ENCODE measurements around the gene PROK1. TPM values are rescaled to one million over a fixed set of nuclear protein-coding genes. Genes with fewer than 3 reads are reported as not detected.

PROK1 gene
- total and polyA plus RNA-seq, 2 of the 4 experiments (the other 2 are of a cell fraction), result not detected

GRCh38 chr1:110453829-110454228 is 2.9 kb downstream of the PROK1 start:
- Histone ChIP-seq H3K27ac (ENCODE audit: insufficient read depth, low read length) (no peak overlapping the region), H3K4me3 (ENCODE audit: insufficient read depth, low read depth, low read length) (no peak overlapping the region), H4K5ac (ENCODE audit: low read depth, low read length) (no peak overlapping the region), H3K14ac (replicated peaks; ENCODE audit: low read depth, low read length) (no peak overlapping the region), H4K91ac (ENCODE audit: insufficient read depth, low read depth, low read length) (no peak overlapping the region), H2BK5ac (ENCODE audit: low read depth, low read length, poor library complexity, severe bottlenecking) (no peak overlapping the region), H2AK5ac (ENCODE audit: low read depth, low read length) (no peak overlapping the region), H2BK15ac (ENCODE audit: low read depth, low read length) (no peak overlapping the region), H3K27me3 (ENCODE audit: control insufficient read depth, insufficient read depth, low read length) (peaks cover 64% of the 10 kb centered on the region), H2BK120ac (ENCODE audit: low read depth, low read length) (no peak overlapping the region), H3K9me3 (ENCODE audit: control insufficient read depth, insufficient read depth, low read length) (no peaks in the 10 kb centered on the region), H3K9ac (ENCODE audit: low read depth, low read length) (no peak overlapping the region), H3K23ac (ENCODE audit: low read depth, low read length) (no peak overlapping the region), H3K4me1 (ENCODE audit: control insufficient read depth, insufficient read depth, low read length) (no peaks in the 10 kb centered on the region), H3K36me3 (ENCODE audit: control insufficient read depth, insufficient read depth, low read length) (no peaks in the 10 kb centered on the region), H3K18ac (ENCODE audit: low read depth, low read length) (no peak overlapping the region), H4K20me1 (ENCODE audit: insufficient read depth, low read length) (no peaks in the 10 kb centered on the region), H2BK20ac (ENCODE audit: low read depth, low read length) (no peak overlapping the region), H3K56ac (ENCODE audit: extremely low read depth, insufficient read depth, low read length) (no peak overlapping the region), H4K8ac (ENCODE audit: low read depth in 2 of 2, low read length in 2 of 2) (no peak overlapping the region), H3K4ac (ENCODE audit: low read depth, low read length) (no peak overlapping the region), H3K9me1 (ENCODE audit: insufficient read depth, low read length) (no peaks in the 10 kb centered on the region), H2AK9ac (replicated peaks; ENCODE audit: low read depth, low read length, poor library complexity) (no peak overlapping the region), H3K4me2 (ENCODE audit: low read depth, low read length) (no peak overlapping the region), H3K79me1 (ENCODE audit: low read depth in 1 of 2, low read length in 2 of 2) (no peaks in the 10 kb centered on the region), H2AFZ (replicated peaks; ENCODE audit: low read length, poor library complexity) (no peak overlapping the region)
- no CpG with 5 or more reads among the region's 9 CpGs for WGBS, 2 experiments (ENCODE audit: extremely low coverage in 2 of 2, insufficient read length in 1 of 2)
- CTCF ChIA-PET, result interaction anchor here (1.1 to 1.5 kb wide), 2 partner anchors 42 to 246 kb away, joined by 3 to 5 read pairs; no protein-coding TSS in a partner anchor
- DNase-seq (no peak), ATAC-seq (ENCODE audit: low read depth) (no peak)
- dilution Hi-C loops (cut with HindIII; ENCODE audit: low sequenced_read_pairs, unreplicated experiment), result no loop called here
- TF ChIP-seq BHLHE40 (IDR thresholded peaks at IDR 0.05; ENCODE audit: low read depth, low read length) (no peak), NFE2L2 (IDR thresholded peaks at IDR 0.05; ENCODE audit: low read depth, low read length) (no peak), MAFK (IDR thresholded peaks at IDR 0.05; ENCODE audit: low read depth, low read length) (no peak), RFX5 (IDR thresholded peaks at IDR 0.05; ENCODE audit: low read depth, low read length) (no peak), RAD21 (IDR thresholded peaks at IDR 0.05; ENCODE audit: low read length) (no peak), FOS (IDR thresholded peaks at IDR 0.05; ENCODE audit: low read depth, low read length) (no peak), CEBPB (IDR thresholded peaks at IDR 0.05; ENCODE audit: low read depth, low read length) (no peak), USF2 (IDR thresholded peaks at IDR 0.05; ENCODE audit: low read depth, low read length) (no peak), SMC3 (IDR thresholded peaks at IDR 0.05; ENCODE audit: low read depth, low read length) (no peak), POLR2A (IDR thresholded peaks at IDR 0.05; ENCODE audit: low read depth, low read length) (no peak), MXI1 (IDR thresholded peaks at IDR 0.05; ENCODE audit: borderline replicate concordance, low read depth, low read length) (no peak), RCOR1 (IDR thresholded peaks at IDR 0.05; ENCODE audit: insufficient replicate concordance, low read length) (no peak), MAZ (IDR thresholded peaks at IDR 0.05; ENCODE audit: borderline replicate concordance, low read depth, low read length) (no peak)
- POLR2A ChIA-PET (ENCODE audit: unreplicated experiment), result no interaction called here
- no TSS peak for BruUV-seq (replicated peaks)
- intact Hi-C loops (cut with micrococcal nuclease), result no loop called here
- in situ Hi-C loops (cut with MboI; ENCODE audit: low sequenced_read_pairs), result no loop called here
